ENCODE results near the gene ANKRD13A. TPM values are rescaled to one million over a fixed set of nuclear protein-coding genes. Genes with fewer than 3 reads are reported as not detected.
"Not testable (repeated sequence)": the region's sequence is repeated elsewhere in the genome, so short reads cannot be mapped to it uniquely, and the experiment has no call there.

ANKRD13A gene
- total and polyA plus RNA-seq, 7 donors = 21.6 to 85.3 (median 72.4) TPM

DNA sequence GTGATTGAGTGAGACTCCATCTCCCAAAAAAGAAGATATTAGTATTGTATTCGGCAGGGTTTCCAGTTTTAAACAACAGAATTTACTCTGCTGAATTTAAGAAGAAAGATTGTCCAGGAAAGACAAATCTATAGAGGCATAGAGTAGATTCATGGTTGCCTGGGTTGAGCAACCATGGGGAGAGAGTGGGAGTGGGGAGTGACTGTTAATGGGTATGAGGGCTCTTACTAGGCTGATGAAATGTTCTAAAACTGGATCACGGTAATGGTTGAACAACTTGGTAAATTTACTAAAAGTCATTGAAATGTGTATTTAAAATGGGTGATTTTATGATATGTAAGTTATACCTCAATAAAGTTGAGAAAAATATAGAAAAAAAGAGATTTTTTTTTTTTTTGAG lies 63.0 kb downstream of the ANKRD13A start:
- 95 to 98% methylated on average over 2 of the region's 2 CpGs for WGBS, 2 donors
- intact Hi-C loops (cut with DNase I) = no loop called here
- Histone ChIP-seq H3K36me3 (no peaks in the 10 kb centered on the region), H3K4me3 (no peak overlapping the region), H3K9me3 (no peaks in the 10 kb centered on the region), H3K27ac (no peak overlapping the region), H3K27me3 (no peaks in the 10 kb centered on the region), H3K4me1 (no peaks in the 10 kb centered on the region)
- no peak for DNase-seq
- TF ChIP-seq, protein P1, sequence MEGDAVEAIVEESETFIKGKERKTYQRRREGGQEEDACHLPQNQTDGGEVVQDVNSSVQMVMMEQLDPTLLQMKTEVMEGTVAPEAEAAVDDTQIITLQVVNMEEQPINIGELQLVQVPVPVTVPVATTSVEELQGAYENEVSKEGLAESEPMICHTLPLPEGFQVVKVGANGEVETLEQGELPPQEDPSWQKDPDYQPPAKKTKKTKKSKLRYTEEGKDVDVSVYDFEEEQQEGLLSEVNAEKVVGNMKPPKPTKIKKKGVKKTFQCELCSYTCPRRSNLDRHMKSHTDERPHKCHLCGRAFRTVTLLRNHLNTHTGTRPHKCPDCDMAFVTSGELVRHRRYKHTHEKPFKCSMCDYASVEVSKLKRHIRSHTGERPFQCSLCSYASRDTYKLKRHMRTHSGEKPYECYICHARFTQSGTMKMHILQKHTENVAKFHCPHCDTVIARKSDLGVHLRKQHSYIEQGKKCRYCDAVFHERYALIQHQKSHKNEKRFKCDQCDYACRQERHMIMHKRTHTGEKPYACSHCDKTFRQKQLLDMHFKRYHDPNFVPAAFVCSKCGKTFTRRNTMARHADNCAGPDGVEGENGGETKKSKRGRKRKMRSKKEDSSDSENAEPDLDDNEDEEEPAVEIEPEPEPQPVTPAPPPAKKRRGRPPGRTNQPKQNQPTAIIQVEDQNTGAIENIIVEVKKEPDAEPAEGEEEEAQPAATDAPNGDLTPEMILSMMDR (IDR thresholded peaks at IDR 0.05) = no peak
- no peak for TF ChIP-seq EP300 (IDR thresholded peaks at IDR 0.05)
- no peak for TF ChIP-seq POLR2AphosphoS5 (IDR thresholded peaks at IDR 0.05)
- TF ChIP-seq POLR2A (IDR thresholded peaks at IDR 0.05) = no peak

DNA sequence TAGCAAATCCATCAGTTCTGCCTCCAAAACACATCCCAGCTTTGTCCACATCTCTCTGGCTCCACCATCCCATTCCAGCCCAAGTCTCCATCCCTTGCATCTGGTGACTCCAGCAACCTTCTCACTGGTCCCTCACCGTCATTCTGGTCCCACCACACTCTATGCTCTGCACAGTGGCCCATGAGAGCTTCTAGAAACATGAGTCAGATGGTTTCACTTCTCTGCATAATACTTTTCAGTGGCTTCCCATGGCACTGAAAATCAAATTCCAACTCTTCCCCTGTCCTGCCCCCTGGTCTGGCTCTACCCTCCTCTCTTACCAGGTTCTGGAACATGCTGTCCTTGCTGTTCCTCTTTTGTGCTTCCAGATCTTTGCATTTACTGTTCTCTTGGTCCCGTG lies 66.3 kb downstream of the ANKRD13A start:
- TF ChIP-seq EP300 (IDR thresholded peaks at IDR 0.05) (no peak), POLR2A (IDR thresholded peaks at IDR 0.05) (no peak), POLR2AphosphoS5 (IDR thresholded peaks at IDR 0.05) (no peak)
- Histone ChIP-seq H3K4me3 (no peak overlapping the region), H3K36me3 (no peaks in the 10 kb centered on the region), H3K27ac (no peak overlapping the region), H3K27me3 (no peaks in the 10 kb centered on the region), H3K9me3 (no peaks in the 10 kb centered on the region), H3K4me1 (no peaks in the 10 kb centered on the region)
- 85% methylated on average over 2 of the region's 2 CpGs for WGBS, 2 donors
- intact Hi-C loops (cut with DNase I) = no loop called here
- no peak for DNase-seq

DNA sequence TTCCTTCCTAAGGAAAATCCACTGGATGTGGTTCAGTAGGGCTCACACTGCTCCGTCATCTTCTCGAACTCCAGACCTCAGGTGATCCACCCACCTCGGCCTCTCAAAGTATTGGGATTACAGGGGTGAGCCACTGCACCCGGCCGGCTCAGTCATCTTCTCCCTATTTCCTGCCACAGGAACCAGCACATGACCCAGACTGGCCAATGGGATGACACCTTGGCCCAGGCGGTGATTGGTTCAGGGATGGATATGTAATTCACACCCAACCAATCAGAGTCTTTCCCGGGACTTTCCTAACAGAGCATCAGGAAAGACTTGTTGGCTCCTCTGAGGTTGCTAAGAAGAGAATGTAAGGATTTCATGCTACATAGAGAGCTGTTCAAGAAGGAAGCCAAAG lies 68.3 kb downstream of the ANKRD13A start:
- Histone ChIP-seq H3K4me1 (no peaks in the 10 kb centered on the region), H3K27ac (no peak overlapping the region), H3K4me3 (no peak overlapping the region), H3K36me3 (no peaks in the 10 kb centered on the region), H3K9me3 (no peaks in the 10 kb centered on the region), H3K27me3 (no peaks in the 10 kb centered on the region)
- TF ChIP-seq, protein P1 (IDR thresholded peaks at IDR 0.05) = no peak
- TF ChIP-seq POLR2AphosphoS5 (IDR thresholded peaks at IDR 0.05) = no peak
- no peak for TF ChIP-seq EP300 (IDR thresholded peaks at IDR 0.05)
- TF ChIP-seq POLR2A (IDR thresholded peaks at IDR 0.05) = no peak
- intact Hi-C loops (cut with DNase I) = no loop called here
- 91 to 93% methylated on average over 7 of the region's 7 CpGs for WGBS, 2 donors
- no peak for DNase-seq

DNA sequence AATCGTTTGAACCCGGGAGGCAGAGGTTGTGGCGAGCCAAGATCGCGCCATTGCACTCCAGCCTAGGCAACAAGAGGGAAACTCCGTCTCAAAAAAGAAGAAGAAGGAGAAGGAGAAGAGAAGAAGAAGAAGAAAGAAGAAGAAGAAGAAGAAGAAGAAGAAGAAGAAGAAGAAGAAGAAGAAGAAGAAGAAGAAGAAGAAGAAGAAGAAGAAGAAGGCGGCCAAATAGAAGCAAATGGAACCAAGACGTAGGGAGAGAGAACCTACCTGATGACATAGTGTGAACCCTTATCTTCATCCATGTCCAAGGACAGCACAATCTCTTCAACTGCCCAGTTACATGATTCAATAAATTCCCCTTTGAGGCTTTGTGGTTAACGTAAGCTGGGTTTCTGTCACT lies 68.9 kb downstream of the ANKRD13A start:
- H3K27me3 ChIP-seq; H3K4me1 ChIP-seq; DNase-seq; intact Hi-C loops (cut with DNase I); H3K4me3 ChIP-seq; H3K9me3 ChIP-seq; H3K36me3 ChIP-seq; H3K27ac ChIP-seq: not testable (repeated sequence)
- WGBS, 2 donors = 90 to 93% methylated on average over 9 of the region's 9 CpGs

DNA sequence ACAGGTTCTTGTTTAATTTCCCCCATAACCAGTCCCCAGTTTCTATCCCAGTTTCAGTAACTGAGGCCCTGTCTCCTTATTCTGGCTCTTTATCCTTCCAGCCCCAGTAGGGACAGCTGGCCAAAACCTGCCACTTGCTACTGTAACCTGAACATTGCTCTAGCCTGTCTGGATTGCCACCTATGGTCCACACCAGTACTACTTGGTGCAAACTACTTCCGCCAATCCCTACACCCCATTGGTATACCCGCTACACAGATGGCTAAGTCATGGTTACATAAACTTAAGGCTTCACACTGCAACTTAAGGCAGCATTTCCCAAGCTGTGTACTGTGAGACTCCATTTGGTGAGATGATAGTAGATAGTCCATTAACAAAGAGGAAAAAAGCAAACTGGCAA lies 69.4 kb downstream of the ANKRD13A start:
- Histone ChIP-seq H3K4me3 (no peak overlapping the region), H3K9me3 (no peaks in the 10 kb centered on the region), H3K27me3 (no peaks in the 10 kb centered on the region), H3K36me3 (no peaks in the 10 kb centered on the region), H3K4me1 (peaks cover 0 to 8% (median 0%) of the 10 kb centered on the region in 4 donors), H3K27ac (no peak overlapping the region)
- WGBS, 2 donors = 97 to 98% methylated on average over 2 of the region's 2 CpGs
- no peak for DNase-seq
- TF ChIP-seq POLR2A (IDR thresholded peaks at IDR 0.05) = no peak
- TF ChIP-seq POLR2AphosphoS5 (IDR thresholded peaks at IDR 0.05) = no peak
- no peak for TF ChIP-seq EP300 (IDR thresholded peaks at IDR 0.05)
- TF ChIP-seq, protein P1 (IDR thresholded peaks at IDR 0.05) = no peak
- intact Hi-C loops (cut with DNase I) = no loop called here

DNA sequence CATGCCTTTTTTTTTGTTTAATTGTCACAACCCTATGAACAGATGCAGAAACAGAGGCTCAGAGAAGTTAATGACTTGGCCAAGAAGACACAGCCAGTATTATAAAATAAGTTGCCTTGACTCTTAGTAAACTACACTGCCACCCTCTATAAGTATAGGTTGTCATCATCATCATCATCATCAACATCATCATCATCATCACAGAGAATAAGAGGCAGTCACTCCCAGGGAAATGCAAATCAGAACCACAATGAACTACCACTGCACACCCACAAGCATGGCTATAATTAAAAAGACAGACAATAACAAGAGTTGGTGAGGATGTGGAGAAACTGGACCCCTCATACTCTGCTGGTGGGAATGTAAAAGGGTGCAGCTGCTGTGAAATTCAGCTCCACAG lies 72.3 kb downstream of the ANKRD13A start:
- TF ChIP-seq EP300 (IDR thresholded peaks at IDR 0.05) (no peak), POLR2A (IDR thresholded peaks at IDR 0.05) (no peak), POLR2AphosphoS5 (IDR thresholded peaks at IDR 0.05) (no peak)
- TF ChIP-seq, protein P1 (IDR thresholded peaks at IDR 0.05) = no peak
- Histone ChIP-seq H3K4me1 (peaks cover 0 to 9% (median 0%) of the 10 kb centered on the region in 4 donors), H3K4me3 (no peak overlapping the region), H3K36me3 (no peaks in the 10 kb centered on the region), H3K9me3 (no peaks in the 10 kb centered on the region), H3K27me3 (no peaks in the 10 kb centered on the region), H3K27ac (no peak overlapping the region)
- intact Hi-C loops (cut with DNase I) = no loop called here
- DNase-seq = no peak

All from sigmoid colon (tissue), 7 donors.